Kidney tubule cell (primary cell): ENCODE results near the gene KAZN.

Experiments
- DNase-seq: peaks from one replicate; pipeline ENCODE4 v3.0.0-alpha.2; 2018; ENCODE audit warnings: low spot score

Gene KAZN

GRCh38 chr1:14986168-14986567, 387.7 kb downstream of the KAZN start:
- no peak for DNase-seq

GRCh38 chr1:14987829-14988603, 389.5 kb downstream of the KAZN start:
- no peak for DNase-seq

DNA sequence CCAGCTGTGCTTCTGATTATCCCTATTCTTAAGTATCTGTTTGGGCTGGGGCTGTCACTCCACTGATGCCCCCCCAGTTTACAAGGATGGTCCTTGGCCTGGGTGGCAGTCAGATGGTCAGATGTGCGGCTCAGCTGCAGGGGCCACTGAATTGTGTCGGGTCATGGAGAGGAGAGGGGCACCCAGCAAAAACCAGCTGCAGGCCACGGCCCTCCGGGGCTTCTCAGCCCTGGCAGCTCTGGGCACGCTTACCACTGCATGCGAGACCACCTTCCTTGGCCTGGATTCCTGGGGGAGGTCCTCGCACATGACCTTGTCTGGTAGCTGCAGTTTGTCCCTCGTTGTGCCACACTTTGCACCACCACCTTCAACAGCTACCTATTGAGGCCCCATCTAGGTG, 390.2 kb downstream of the KAZN start:
- DNase-seq: no peak

- no peak for DNase-seq
Measured at GRCh38 chr1:14989931-14990728, 391.6 kb downstream of the KAZN start.

- DNase-seq: no peak
Measured at GRCh38 chr1:14993414-14993813, 394.9 kb downstream of the KAZN start.

GRCh38 chr1:14994148-14994547, 395.7 kb downstream of the KAZN start:
- no peak for DNase-seq

GRCh38 chr1:14994841-14995437, 396.5 kb downstream of the KAZN start:
- DNase-seq: no peak

GRCh38 chr1:14996133-14997050, 397.9 kb downstream of the KAZN start:
- peak; percentile 98 for DNase-seq

GRCh38 chr1:14997646-14998276, 399.3 kb downstream of the KAZN start:
- peak; percentile 61 for DNase-seq

- no peak for DNase-seq
Measured at GRCh38 chr1:14999441-14999840, 401.0 kb downstream of the KAZN start.

GRCh38 chr1:15000030-15000429, 401.5 kb downstream of the KAZN start:
- DNase-seq: no peak

GRCh38 chr1:15000671-15001070, 402.2 kb downstream of the KAZN start:
- no peak for DNase-seq

DNA sequence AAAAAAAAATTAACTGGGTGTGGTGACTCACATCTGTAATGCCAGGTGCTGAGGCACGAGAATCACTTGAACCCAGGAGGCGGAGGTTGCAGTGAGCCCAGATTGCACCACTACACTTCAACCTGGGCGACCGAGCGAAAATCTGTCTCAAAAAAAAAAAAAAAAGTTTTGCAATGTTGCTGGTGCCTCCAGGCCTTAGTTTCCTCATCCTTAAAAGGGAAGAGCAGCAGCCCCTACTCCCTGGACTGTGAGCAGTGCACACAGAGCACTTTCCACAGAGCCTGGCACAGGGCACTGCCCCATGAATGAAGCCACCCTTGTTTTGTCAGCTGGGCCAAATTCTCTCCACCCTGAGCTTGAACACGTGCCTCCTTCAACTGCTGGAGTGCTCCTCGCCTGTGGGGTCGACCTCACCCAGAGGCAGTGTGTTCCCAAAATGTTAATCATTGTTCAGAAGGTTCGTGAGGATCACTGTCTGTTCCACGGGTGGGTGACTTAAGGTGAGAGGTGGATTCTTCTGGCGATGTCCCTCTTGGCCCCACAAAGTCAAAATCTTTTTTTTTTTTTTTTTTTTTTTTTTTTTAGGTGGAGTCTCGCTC, 402.9 kb downstream of the KAZN start:
- DNase-seq: peak; percentile 57

DNA sequence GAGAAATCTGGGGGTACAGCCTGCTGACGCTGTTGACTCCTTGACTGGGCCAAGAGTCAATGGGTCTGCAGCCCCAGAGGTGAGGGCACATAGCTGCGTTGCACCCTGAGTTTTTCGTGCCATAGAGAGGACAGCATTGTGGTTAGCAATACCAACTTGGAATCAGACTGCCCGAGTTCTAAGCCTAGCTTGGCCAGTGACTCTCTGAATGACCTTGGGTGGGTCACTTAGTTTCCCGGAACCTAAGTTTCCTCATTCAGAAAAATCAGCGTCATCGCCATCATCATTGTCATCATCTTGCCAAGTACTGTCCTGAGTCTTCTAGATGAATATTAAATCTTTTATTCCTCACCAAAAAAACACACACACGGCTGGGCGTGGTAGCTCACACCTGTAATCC, 403.8 kb downstream of the KAZN start:
- DNase-seq: no peak

DNA sequence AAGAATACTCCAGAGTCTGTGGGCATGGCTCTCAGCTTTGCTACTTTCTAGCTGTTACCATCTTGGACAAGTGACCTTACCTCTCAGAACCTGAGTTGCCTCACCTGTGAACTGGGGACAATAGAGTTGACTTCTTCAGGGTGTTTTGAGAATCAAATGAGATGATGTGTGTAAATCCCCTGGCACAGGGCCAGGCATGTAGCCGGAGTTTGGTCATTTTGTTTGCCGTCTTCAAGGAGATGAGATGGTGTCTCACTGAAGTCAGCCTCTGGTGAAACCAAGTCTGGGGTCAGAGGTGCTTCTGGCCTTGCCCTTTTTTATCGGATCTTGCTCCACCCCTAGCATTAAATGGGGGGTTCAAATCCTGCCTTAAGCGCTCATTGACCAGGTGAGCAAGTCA, 405.9 kb downstream of the KAZN start:
- DNase-seq: peak; percentile 84

DNA sequence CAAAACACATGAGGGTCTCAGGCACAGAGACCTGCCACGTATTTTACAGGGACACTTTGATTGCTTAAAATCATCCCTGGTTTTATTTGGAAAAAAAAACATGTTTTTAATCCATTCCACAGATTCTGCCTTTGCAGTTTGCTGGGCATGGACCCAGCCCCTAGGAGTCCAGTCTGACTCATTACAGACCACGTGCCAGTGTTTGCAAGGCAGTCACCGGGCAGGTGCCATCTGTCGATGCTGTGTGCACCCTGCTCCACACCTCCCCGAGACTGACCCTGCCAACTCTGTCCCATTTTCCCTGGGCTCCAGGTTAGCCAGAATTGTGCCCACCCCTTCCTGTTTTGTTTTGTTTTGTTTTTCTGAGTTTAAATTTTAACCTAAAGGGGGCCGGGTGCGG, 406.6 kb downstream of the KAZN start:
- peak; percentile 53 for DNase-seq

DNA sequence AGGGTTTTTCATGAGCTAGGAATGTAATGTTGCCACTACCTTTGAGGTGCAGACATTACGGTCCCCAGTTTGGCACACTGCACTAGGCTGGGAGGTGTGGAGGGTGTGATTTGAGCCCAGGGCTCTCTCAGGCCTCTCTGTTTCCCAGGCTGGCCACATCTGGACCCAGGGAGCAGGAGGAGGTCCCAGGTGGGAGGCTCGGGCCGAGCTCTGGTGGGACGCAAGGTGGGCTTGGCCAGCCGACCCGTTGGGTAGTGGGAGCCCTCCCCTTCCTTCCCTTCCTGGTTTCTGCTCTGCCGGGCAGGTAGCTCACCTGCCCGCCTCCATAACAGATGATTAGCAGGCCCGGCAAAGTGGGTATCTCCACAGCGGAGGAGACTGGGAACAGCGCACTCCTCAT, 408.9 kb downstream of the KAZN start:
- no peak for DNase-seq

DNA sequence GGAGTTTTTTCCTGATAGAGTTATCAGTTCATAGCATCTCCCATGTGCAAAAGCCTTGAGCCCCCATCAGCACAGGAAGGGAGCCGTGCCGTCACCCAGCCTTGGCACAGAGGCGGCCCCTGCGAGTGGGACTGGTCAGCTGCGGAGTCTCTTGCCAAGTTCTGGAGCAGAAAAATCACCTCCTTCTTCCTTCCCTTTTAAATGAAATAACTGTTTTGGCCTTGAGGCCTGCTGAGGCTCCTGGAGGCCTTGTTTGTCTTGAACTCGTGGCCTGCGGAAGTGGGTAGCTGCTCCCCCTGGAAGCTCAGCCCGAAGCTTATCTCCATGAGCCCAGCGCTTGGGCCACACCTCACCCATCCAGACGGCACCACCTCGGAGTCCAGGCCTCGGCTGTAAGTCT, 409.4 kb downstream of the KAZN start:
- DNase-seq: no peak

DNA sequence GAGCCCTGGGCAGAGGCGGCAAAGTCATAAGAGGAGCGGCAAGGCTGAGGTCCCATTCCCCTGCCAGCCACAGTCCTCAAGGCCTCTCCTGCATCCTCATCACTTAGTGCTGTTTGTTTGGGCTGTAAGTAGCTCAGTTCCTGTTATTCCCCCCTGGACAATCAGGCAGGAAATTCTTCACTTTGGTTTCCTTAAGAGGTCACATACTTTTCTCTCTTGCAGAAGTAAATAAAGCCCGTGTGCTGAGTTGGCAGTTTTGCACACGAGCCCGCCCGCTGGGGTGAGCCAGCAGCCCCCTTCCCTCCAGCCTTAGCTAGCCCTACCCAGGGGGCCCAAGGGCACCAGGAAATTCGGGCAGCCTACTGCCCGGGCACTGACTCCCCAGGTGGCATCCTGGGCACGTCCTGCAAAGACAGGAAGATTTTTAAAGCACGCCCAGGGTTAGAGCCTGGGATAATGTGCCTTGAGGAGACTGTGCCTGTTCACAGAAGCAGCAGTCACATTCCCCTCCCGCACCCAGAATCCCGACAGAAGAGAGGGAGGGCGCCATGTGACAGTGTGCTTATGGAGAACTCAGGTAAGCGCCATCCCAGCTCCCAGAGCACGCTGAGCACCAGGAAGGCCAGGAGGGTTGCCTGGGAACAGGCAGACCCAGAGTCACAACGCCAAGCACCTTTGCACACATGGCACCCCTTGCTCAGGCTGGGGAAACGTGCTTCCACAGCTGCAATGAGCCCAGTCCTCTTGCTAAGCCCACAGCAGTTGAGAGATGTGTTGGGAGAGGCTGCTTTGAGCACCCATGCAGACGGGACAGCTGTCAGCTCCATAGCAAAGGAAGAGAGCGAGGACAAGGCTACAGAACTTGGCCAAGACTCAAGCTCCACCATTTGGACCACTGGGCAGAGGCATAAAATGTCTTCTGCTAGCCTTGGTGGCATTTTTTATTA, 410.6 kb downstream of the KAZN start:
- DNase-seq: no peak

GRCh38 chr1:15011160-15011559, 412.7 kb downstream of the KAZN start:
- DNase-seq: no peak
